ENCODE measurements around the gene RSRP1. TPM values are rescaled to one million over a fixed set of nuclear protein-coding genes. Genes with fewer than 3 reads are reported as not detected.

The RSRP1 gene
- total RNA-seq, 2 donors from 2014 or later, result 193 to 208 TPM

- no peak for TF ChIP-seq CTCF (IDR thresholded peaks at IDR 0.05)
- H3K9me3 ChIP-seq, result no peaks in the 10 kb centered on the region
- no peak overlapping the region for H3K27ac ChIP-seq
- no peaks in the 10 kb centered on the region for H3K36me3 ChIP-seq
- no peak overlapping the region for H3K4me3 ChIP-seq
- DNase-seq (ENCODE audit: low spot score) (no peak), ATAC-seq (ENCODE audit: insufficient number of reproducible peaks, low FRiP score, low read depth) (no peak)
- H3K27me3 ChIP-seq (replicated peaks; ENCODE audit: insufficient read depth), result no peaks in the 10 kb centered on the region
- peaks cover 0 to 15% of the 10 kb centered on the region in 2 donors for H3K4me1 ChIP-seq (ENCODE audit: control insufficient read depth in 1 of 2, low read depth in 2 of 2)
Measured at GRCh38 chr1:25199819-25200620, 47.2 kb downstream of the RSRP1 start.

DNA sequence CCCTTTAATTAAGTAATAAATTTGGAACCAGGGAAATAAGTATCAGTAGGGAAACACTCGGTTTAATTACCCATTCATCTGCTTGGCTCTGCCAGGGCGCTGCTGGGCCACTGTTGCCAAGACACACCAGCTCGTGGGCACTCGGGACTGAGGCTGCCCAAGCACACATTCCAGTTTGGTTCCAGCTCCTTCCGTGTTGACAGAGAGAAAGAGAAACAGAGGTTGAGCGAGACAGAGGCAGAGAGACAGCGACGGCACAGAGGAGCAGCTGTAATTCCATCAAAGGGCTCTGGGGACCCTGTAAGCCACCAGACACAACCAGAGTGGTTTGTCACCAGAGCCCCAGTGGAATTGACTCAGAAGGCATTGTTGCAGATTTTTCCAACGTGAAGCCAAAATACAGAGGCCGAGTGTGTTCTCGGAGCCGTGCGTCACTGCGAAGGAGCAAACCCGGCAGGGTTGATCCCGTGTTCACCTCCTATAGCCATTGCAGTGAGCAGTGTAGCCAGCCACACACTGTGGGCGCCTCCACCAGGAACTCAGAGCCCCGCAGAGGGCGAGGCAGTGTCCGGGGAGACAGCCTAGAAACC is 48.5 kb downstream of the RSRP1 start:
- DNase-seq (ENCODE audit: low spot score) (no peak), ATAC-seq (ENCODE audit: insufficient number of reproducible peaks, low FRiP score, low read depth) (peak; percentile 70)
- TF ChIP-seq CTCF (IDR thresholded peaks at IDR 0.05), result peak; percentile 42
- peaks cover 0 to 15% of the 10 kb centered on the region in 2 donors for H3K4me1 ChIP-seq (ENCODE audit: control insufficient read depth in 1 of 2, low read depth in 2 of 2)
- peak overlapping the region; percentile 53 to 76 for H3K27ac ChIP-seq
- no peaks in the 10 kb centered on the region for H3K9me3 ChIP-seq
- H3K4me3 ChIP-seq, result peak overlapping the region; percentile 57
- H3K36me3 ChIP-seq, result no peaks in the 10 kb centered on the region
- H3K27me3 ChIP-seq (replicated peaks; ENCODE audit: insufficient read depth), result no peaks in the 10 kb centered on the region

GRCh38 chr1:25197982-25198662 is 49.1 kb downstream of the RSRP1 start:
- Histone ChIP-seq H3K27ac (peak overlapping the region in 1 of 2 donors; percentile 53), H3K4me3 (peak overlapping the region; percentile 57)

DNA sequence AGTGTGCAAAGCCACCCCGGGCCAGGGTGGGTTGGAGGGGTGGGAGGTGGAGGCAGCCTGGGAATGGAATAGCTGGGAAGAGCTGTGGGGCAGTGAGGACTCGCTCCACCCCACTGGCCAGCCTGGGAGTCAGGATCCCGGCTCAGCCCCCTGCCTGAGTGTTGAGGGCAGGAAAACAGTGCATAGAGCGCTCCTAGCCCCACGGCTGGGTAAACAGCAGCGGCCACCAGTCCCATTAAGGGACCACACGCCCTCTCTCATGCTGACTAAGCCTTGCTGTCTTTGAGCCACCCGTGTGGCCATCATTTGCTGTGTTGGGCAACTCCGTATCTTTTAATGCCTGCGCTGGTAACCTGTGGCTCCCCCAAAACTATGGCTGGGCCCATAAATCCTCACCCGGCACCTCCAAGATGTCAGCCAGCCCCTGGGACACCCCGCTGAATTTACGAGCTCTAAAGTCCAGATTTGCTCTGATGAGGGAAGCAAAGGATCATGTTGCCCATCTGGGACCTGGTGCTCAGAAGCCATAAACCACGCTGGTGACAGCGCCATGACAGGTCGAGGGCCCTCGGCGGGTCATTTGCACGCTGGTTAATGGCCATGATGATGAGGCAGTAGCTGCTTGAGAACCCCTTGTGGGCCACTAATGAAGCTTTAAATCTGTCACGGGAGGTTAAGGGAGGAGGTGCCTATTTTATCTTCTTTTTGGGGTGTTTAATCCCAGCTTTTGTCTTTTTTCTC is 49.8 kb downstream of the RSRP1 start:
- no peak overlapping the region for H3K27ac ChIP-seq
- no peak overlapping the region for H3K4me3 ChIP-seq
- peaks cover 0 to 15% of the 10 kb centered on the region in 2 donors for H3K4me1 ChIP-seq (ENCODE audit: control insufficient read depth in 1 of 2, low read depth in 2 of 2)
- no peaks in the 10 kb centered on the region for H3K36me3 ChIP-seq
- H3K9me3 ChIP-seq, result no peaks in the 10 kb centered on the region
- TF ChIP-seq CTCF (IDR thresholded peaks at IDR 0.05), result no peak
- DNase-seq (ENCODE audit: low spot score) (no peak), ATAC-seq (ENCODE audit: insufficient number of reproducible peaks, low FRiP score, low read depth) (no peak)
- H3K27me3 ChIP-seq (replicated peaks; ENCODE audit: insufficient read depth), result no peaks in the 10 kb centered on the region

More at GRCh38 chr1:25197982-25198662, 49.1 kb downstream of the RSRP1 start:
- no peaks in the 10 kb centered on the region for H3K9me3 ChIP-seq
- TF ChIP-seq CTCF (IDR thresholded peaks at IDR 0.05), result no peak
- peaks cover 0 to 15% of the 10 kb centered on the region in 2 donors for H3K4me1 ChIP-seq (ENCODE audit: control insufficient read depth in 1 of 2, low read depth in 2 of 2)
- ATAC-seq (ENCODE audit: insufficient number of reproducible peaks, low FRiP score, low read depth), result no peak
- DNase-seq (ENCODE audit: low spot score), result no peak
- H3K36me3 ChIP-seq, result no peaks in the 10 kb centered on the region
- H3K27me3 ChIP-seq (replicated peaks; ENCODE audit: insufficient read depth), result no peaks in the 10 kb centered on the region

All from thoracic aorta (tissue), 2 donors.